IPS-18a (cell line): ENCODE measurements around the gene ATP1B2.
"Not testable (repeated sequence)": the region's sequence is repeated elsewhere in the genome, so short reads cannot be mapped to it uniquely, and the experiment has no call there.

ENCODE experiments used
- H3K27ac ChIP-seq: one replicate; pipeline ENCODE4 v1.5.1; 2013; ENCODE audit warnings: low read length
- H3K27me3 ChIP-seq: one replicate; pipeline ENCODE4 v1.6.1; 2013; ENCODE audit warnings: mild to moderate bottlenecking, low read length; ENCODE audit not compliant: control insufficient read depth, insufficient read depth
- H3K36me3 ChIP-seq: one replicate; pipeline ENCODE4 v1.6.1; 2013; ENCODE audit warnings: low read depth, low read length; ENCODE audit not compliant: control insufficient read depth
- H3K4me1 ChIP-seq: one replicate; pipeline ENCODE4 v1.6.1; 2013; ENCODE audit warnings: low read depth, low read length; ENCODE audit not compliant: control insufficient read depth
- H3K4me3 ChIP-seq: one replicate; pipeline ENCODE4 v1.5.1; 2013; ENCODE audit warnings: low read length
- H3K9ac ChIP-seq: one replicate; pipeline ENCODE4 v1.6.1; 2013; ENCODE audit warnings: mild to moderate bottlenecking, low read length, moderate library complexity
- H3K9me3 ChIP-seq: one replicate; pipeline ENCODE4 v1.6.1; 2013; ENCODE audit warnings: low read depth, low read length; ENCODE audit not compliant: control insufficient read depth

The ATP1B2 gene

DNA sequence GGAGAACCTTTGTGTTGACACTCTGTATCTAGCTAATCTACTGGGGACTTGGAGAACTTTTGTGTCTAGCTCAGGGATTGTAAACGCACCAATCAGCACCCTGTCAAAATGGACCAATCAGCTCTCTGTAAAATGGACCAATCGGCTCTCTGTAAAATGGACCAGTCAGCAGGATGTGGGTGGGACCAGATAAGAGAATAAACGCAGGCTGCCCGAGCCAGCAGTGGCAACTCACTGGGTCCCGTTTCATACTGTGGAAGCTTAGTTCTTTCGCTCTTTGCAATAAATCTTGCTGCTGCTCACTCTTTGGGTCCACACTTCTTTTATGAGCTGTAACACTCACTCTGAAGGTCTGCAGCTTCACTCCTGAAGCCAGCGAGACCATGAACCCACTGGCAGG is 9.1 kb upstream of the ATP1B2 start:
- not testable (repeated sequence) for H3K27me3 ChIP-seq, H3K4me3 ChIP-seq, H3K9me3 ChIP-seq, H3K4me1 ChIP-seq, H3K36me3 ChIP-seq, H3K27ac ChIP-seq, H3K9ac ChIP-seq

DNA sequence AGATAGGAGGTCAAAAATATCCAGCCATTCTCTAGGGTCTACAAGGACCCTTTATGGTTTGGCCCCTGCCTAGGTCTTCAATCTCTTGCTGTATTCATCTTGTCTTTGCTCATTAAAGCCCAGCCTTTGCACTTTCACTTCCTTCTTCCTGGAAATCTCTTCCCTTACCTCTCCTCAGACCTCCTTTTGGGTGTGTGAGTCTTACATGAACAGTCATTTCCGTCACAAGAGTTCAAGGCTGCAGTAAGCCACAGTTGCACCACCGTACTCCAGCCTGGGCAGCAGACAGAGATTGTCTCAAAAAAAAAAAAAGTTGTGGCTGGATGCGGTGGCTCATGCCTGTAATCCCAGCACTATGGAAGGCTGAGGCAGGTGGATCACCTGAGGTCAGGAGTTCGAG is 6.0 kb upstream of the ATP1B2 start:
- H3K9me3 ChIP-seq: no peaks in the 10 kb centered on the region
- no peak overlapping the region for H3K4me3 ChIP-seq
- no peaks in the 10 kb centered on the region for H3K36me3 ChIP-seq
- H3K9ac ChIP-seq: no peak overlapping the region
- H3K27ac ChIP-seq: no peak overlapping the region
- no peaks in the 10 kb centered on the region for H3K4me1 ChIP-seq
- H3K27me3 ChIP-seq: peaks cover under 1% of the 10 kb centered on the region

DNA sequence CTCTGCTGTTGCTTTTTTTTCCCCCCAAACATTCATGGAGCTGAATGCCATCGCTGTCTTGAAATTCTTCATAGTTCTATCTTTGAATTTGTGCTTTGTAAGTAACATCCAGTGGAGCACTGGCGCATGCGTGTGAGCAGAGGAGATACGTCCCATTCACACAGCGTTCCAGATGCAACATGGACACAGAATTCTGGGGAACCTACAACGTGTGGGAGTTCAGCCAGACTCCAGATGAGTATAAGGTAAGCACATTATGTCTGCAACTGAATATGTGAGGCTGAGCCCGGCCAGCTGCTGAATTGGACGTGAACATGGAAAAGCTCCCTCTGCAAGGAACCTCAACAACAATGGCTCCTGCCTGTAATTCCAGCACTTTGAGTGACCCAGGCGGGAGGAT is 4.3 kb upstream of the ATP1B2 start:
- no peak overlapping the region for H3K27ac ChIP-seq
- H3K4me1 ChIP-seq: peaks cover 7% of the 10 kb centered on the region
- no peaks in the 10 kb centered on the region for H3K36me3 ChIP-seq
- H3K9me3 ChIP-seq: no peaks in the 10 kb centered on the region
- H3K27me3 ChIP-seq: peaks cover 12% of the 10 kb centered on the region
- no peak overlapping the region for H3K9ac ChIP-seq
- no peak overlapping the region for H3K4me3 ChIP-seq

DNA sequence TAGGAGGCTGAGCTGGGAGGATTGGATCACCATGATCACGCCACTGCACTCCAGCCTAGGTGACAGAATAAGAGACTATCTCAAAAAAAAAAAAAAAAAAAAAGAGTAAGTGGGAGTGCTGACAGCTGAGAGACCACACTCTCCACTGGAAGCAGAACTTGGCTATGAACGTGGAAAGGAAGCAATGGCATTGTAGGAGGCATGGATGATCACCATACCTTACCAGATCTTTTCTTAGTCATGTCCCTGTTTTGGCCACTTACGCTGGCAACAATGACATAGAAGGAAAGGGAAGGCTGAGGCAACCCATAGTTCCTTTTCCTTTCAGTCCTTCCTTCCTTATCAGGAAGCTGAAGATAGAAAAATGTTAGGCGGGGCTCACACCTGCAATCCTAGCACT is 3.7 kb upstream of the ATP1B2 start:
- Histone ChIP-seq H3K4me3 (no peak overlapping the region), H3K4me1 (peaks cover 7% of the 10 kb centered on the region), H3K9me3 (no peaks in the 10 kb centered on the region), H3K9ac (no peak overlapping the region), H3K27me3 (peaks cover 16% of the 10 kb centered on the region), H3K27ac (no peak overlapping the region), H3K36me3 (no peaks in the 10 kb centered on the region)

DNA sequence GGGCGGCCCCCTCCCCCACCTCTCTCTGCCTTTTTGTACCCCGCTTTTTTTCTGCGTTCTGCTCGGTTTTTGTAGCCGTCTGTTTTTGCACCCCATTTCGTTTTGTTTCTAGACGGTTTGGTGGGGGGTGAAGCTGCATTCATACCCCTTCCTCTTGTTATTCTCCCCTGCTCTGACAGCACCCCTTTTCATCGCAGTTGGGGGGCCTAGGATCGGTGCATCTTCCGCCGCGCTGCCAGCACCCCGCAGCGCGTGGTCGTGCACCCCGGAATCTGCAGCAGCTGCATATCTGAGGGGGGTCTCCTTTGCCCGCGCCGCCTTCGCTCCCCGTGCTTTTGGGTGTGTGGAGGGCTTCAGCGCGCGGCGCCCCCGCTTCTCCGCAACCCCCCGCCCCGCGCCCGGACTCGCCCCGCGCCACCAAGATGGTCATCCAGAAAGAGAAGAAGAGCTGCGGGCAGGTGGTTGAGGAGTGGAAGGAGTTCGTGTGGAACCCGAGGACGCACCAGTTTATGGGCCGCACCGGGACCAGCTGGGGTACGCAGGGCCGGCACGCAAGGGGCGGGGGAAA is 455 bp downstream of the ATP1B2 start:
- Histone ChIP-seq H3K27me3 (peaks cover 26% of the 10 kb centered on the region), H3K27ac (no peak overlapping the region), H3K4me3 (peak overlapping the region; percentile 68), H3K9me3 (no peaks in the 10 kb centered on the region), H3K9ac (no peak overlapping the region), H3K4me1 (peaks cover 7% of the 10 kb centered on the region), H3K36me3 (no peaks in the 10 kb centered on the region)

DNA sequence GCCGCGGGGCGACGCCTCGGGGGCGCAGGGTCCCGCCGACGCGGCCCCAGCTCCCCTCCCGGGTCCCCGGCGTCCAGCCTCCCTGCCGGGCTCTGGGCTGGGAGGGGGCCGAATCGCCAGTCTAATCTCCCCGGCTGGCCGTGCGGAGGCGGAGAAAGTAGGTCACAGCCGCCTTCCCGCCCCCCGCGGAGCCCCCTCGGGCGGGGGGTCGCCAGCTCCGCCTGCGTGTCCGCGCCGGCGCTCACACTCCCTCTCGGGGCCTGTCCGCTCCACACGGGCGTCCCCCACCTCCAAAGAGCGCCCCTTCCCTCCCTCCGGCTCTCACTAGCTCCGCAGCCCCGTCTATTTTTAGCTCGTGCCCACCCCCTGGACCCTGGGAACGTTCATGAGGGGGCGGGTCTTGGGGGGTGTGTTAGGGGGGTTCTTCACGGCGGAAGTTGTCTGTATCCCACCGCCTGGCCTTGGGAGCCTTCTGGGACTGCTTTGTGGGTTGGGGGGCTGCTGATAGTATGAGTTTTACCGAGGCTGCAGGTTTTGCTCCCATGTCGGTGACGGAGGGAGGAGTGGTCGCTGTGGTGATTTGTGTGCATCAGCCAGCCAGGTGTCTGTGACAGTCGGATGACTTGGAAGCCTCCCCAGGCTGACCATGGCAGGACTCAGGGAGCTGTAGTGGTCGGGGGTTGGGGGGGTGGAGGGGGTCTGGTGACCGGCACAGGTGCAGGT is 1.1 kb downstream of the ATP1B2 start:
- H3K4me3 ChIP-seq: peak overlapping the region; percentile 68
- H3K9ac ChIP-seq: no peak overlapping the region
- H3K36me3 ChIP-seq: no peaks in the 10 kb centered on the region
- peaks cover 12% of the 10 kb centered on the region for H3K4me1 ChIP-seq
- no peak overlapping the region for H3K27ac ChIP-seq
- H3K27me3 ChIP-seq: peaks cover 26% of the 10 kb centered on the region
- H3K9me3 ChIP-seq: no peaks in the 10 kb centered on the region

DNA sequence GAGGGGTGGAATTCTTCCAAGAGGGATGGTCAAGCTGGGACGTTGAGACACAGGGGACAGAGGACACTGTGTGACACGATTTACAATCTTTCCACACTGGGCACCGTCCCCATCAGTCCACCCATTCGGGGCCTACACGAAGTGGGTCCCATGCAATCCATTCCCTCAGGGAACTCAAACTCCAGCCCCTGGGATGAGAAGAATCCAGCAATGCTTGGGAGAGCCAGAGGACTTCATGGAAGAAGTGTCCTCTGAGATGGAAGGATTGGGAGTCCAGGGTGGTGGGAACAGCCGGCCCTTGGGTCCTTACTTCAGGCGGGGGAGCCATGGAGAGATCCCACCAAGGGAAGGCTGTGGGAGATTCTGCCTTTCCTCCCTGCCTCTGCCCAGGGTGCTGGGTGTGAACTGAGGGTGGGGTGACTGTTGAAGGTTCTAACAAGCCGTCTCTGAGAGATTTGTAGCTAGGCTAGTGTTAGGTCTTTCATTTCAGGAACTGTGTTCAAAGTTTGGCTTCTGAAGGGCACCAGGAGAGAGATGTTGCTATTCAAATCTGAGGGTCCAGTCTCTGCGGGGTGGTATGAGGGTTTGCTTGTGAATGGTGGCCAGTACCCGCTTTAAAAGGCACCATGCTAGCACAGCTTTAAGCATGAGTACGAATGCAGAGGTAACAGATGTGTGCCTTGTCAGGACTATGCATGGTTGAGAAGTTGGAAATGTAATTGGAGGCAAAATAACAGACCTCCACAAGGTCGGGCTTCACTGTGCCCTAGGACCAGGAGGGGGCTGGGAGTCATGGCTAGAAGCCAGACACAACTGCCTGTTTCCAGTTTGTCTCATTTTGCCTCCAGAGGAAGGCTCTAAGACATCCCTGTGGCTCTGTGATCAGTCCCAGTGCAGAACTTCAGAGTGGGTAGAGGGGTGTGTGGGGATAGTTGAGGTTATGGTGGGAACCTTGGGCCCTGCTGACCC is 1.9 kb downstream of the ATP1B2 start:
- peak overlapping the region; percentile 68 for H3K4me3 ChIP-seq
- H3K4me1 ChIP-seq: peaks cover 18% of the 10 kb centered on the region
- H3K36me3 ChIP-seq: no peaks in the 10 kb centered on the region
- H3K27me3 ChIP-seq: peaks cover 26% of the 10 kb centered on the region
- H3K9ac ChIP-seq: no peak overlapping the region
- H3K9me3 ChIP-seq: no peaks in the 10 kb centered on the region
- no peak overlapping the region for H3K27ac ChIP-seq

DNA sequence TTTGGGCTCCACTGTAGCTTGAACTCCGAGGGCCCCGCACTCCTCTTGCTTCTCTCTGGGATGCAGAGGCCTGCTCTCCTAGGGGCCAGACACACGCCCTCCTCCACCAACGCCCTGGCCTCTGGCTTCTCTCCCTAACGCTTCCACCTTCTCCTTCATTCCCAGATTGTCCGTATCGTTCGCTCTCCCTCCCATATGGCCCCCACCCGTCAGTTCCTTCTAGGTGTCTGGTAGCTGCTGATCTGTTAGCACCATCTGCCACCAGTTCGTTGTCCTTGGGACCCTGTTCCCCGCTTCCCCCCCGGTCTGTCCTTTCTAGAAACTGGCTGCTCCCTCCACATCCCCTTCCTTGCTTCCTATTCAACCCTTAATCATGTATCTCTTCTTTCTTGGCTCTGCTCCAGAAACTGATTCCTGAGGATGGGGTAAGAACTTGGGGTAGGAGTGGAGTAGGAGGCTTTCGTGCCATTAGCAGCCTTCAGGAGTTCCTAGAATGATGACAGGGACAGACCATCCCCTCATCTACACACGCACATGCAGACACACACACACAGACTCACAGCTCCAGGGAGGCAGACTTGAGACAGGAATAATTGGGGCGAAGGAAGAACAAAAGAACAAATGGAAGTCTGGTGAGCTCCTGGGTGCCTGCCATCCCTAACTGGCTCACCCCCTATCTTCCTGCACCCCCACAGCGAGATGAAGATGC is 4.3 kb downstream of the ATP1B2 start:
- no peaks in the 10 kb centered on the region for H3K9me3 ChIP-seq
- peaks cover 20% of the 10 kb centered on the region for H3K4me1 ChIP-seq
- H3K27me3 ChIP-seq: peaks cover 23% of the 10 kb centered on the region
- no peak overlapping the region for H3K4me3 ChIP-seq
- H3K9ac ChIP-seq: no peak overlapping the region
- no peaks in the 10 kb centered on the region for H3K36me3 ChIP-seq
- H3K27ac ChIP-seq: no peak overlapping the region

DNA sequence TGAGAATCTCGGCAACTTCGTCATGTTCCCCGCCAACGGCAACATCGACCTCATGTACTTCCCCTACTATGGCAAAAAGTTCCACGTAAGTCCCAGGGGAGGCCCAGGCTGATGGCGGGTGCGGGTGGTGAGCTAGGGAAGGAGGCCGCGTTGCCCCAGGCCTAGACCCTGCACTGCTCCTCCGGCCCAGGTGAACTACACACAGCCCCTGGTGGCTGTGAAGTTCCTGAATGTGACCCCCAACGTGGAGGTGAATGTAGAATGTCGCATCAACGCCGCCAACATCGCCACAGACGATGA is 4.8 kb downstream of the ATP1B2 start:
- Histone ChIP-seq H3K27ac (no peak overlapping the region), H3K4me1 (peaks cover 17% of the 10 kb centered on the region), H3K4me3 (no peak overlapping the region), H3K27me3 (peaks cover 20% of the 10 kb centered on the region), H3K36me3 (no peaks in the 10 kb centered on the region), H3K9me3 (no peaks in the 10 kb centered on the region), H3K9ac (no peak overlapping the region)

DNA sequence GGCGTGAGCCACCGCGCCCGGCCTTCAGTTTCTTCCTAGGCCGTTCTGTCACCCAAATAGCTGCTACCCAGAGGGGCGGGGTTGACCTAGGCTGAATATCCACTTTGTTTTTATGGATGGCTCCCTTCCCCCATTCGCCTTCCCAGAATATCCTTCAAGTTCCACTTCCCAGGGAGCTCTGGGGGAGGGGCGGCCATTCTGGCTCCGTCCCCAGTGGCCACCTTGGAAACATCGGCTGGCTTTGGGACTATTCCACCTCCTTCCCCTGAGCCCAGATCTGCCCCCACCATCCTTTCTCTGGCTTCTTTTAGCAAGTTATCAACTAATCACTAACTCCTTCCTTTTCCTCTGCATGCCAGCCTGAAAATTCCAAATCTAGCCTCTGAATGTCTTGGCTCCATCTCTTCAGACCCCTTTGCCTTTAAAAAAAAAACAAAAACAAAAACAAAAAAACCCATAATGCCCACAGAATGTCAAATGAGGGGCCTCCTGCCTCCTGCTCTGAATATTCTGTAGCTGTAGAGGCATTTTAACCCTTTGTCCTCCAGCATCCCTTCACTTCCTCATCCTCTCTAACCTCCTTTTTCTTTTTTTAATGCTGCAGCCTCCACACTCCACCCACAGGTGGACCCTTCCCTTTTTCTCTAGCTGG is 6.4 kb downstream of the ATP1B2 start:
- H3K4me3 ChIP-seq: peak overlapping the region; percentile 56
- peaks cover 15% of the 10 kb centered on the region for H3K4me1 ChIP-seq
- no peak overlapping the region for H3K27ac ChIP-seq
- no peaks in the 10 kb centered on the region for H3K9me3 ChIP-seq
- no peaks in the 10 kb centered on the region for H3K36me3 ChIP-seq
- peaks cover 9% of the 10 kb centered on the region for H3K27me3 ChIP-seq
- H3K9ac ChIP-seq: peak overlapping the region; percentile 31
